Osteocyte (in vitro differentiated cells): Measurements from ENCODE around the gene TFF1. TPM values are rescaled to one million over a fixed set of nuclear protein-coding genes. Genes with fewer than 3 reads are reported as not detected.

ENCODE experiments used
- DNase-seq: peaks from one replicate; pipeline ENCODE4 v3.0.0; 2021; ENCODE audit warnings: mixed read lengths; ENCODE audit not compliant: unreplicated experiment; ENCODE audit errors: extremely low spot score
- H3K27ac Mint-ChIP-seq: one replicate; pipeline ENCODE4 v1.8.0; 2021; ENCODE audit warnings: mild to moderate bottlenecking, mixed read lengths; ENCODE audit not compliant: unreplicated experiment
- H3K27me3 Mint-ChIP-seq: one replicate; pipeline ENCODE4 v1.8.0; 2021; ENCODE audit warnings: mixed read lengths; ENCODE audit not compliant: unreplicated experiment
- H3K36me3 Mint-ChIP-seq: one replicate; pipeline ENCODE4 v1.8.0; 2021; ENCODE audit warnings: mixed read lengths; ENCODE audit not compliant: unreplicated experiment
- H3K4me1 Mint-ChIP-seq: one replicate; pipeline ENCODE4 v1.8.0; 2021; ENCODE audit warnings: mixed read lengths; ENCODE audit not compliant: unreplicated experiment
- H3K4me3 Mint-ChIP-seq: one replicate; pipeline ENCODE4 v1.8.0; 2021; ENCODE audit warnings: mild to moderate bottlenecking, moderate library complexity, mixed read lengths; ENCODE audit not compliant: unreplicated experiment
- H3K9me3 Mint-ChIP-seq: one replicate; pipeline ENCODE4 v1.8.0; 2021; ENCODE audit warnings: mixed read lengths; ENCODE audit not compliant: unreplicated experiment
- CTCF ChIP-seq: fragments of 200-600 bp; sonication (generic); IDR thresholded peaks from 2 replicates; pipeline ENCODE4 v1.5.0; 2021; ENCODE audit warnings: antibody characterized with exemption, mild to moderate bottlenecking, moderate library complexity
- total RNA-seq: library from RNA; stranded (reverse); gene quantifications from 2 replicates; pipeline ENCODE4 v1.2.1, GENCODE V29; 2021

The TFF1 gene
- total RNA-seq, 1 donor from 2014 or later = not detected

GRCh38 chr21:42374457-42374856, 8.1 kb upstream of the TFF1 start:
- no peaks in the 10 kb centered on the region for H3K9me3 Mint-ChIP-seq
- H3K4me3 Mint-ChIP-seq = no peak overlapping the region
- no peak overlapping the region for H3K27ac Mint-ChIP-seq
- H3K27me3 Mint-ChIP-seq = peaks cover 18% of the 10 kb centered on the region
- no peaks in the 10 kb centered on the region for H3K36me3 Mint-ChIP-seq
- H3K4me1 Mint-ChIP-seq = no peaks in the 10 kb centered on the region
- TF ChIP-seq CTCF = no peak
- no peak for DNase-seq

- Mint-ChIP-seq H3K4me3 (no peak overlapping the region), H3K27me3 (peaks cover 22% of the 10 kb centered on the region), H3K36me3 (no peaks in the 10 kb centered on the region), H3K9me3 (no peaks in the 10 kb centered on the region), H3K4me1 (no peaks in the 10 kb centered on the region), H3K27ac (no peak overlapping the region)
- DNase-seq = no peak
- TF ChIP-seq CTCF = no peak
These were observed 7.6 kb upstream of the TFF1 start for GRCh38 chr21:42373908-42374455.

DNA sequence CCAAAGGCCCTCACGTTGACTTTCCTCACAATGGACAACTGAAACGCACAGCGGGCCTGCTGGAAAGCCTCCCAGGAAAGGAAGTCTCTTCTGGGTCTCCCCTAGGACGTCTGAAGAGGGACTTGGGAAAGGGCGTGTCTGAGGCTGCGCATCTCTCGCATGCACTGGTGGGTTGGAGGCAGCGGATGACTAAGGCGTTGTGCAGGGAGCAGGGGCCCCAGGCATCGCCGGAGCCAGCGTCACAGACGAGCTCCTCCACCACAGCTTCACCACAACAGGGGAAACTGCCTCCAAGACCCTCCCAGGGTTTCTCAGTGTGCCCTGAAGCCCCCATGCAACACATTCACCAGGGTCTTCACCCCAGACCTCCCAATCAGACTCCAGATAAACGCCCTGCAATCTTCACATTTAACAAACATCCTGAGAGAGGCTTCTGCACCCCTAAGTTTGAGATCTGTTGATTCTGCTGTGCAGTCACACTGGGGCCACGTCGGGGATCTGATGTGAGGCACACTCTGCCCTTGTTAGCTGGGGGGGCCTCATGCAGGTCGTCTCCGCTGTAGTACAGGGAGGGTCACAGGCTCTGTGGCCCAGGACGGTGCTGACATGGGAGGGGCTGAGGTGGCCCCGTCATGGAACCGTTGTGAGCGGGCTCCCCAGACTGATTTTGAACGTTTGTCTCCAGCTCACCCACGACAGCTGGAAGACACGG, 7.0 kb upstream of the TFF1 start:
- Mint-ChIP-seq H3K9me3 (no peaks in the 10 kb centered on the region), H3K27ac (no peak overlapping the region), H3K36me3 (no peaks in the 10 kb centered on the region), H3K27me3 (peaks cover 20% of the 10 kb centered on the region), H3K4me3 (no peak overlapping the region), H3K4me1 (no peaks in the 10 kb centered on the region)
- DNase-seq = no peak
- no peak for TF ChIP-seq CTCF

- Mint-ChIP-seq H3K4me3 (no peak overlapping the region), H3K36me3 (no peaks in the 10 kb centered on the region), H3K27ac (no peak overlapping the region), H3K27me3 (peaks cover 17% of the 10 kb centered on the region), H3K4me1 (no peaks in the 10 kb centered on the region), H3K9me3 (no peaks in the 10 kb centered on the region)
- no peak for DNase-seq
- no peak for TF ChIP-seq CTCF
These were observed 4.7 kb upstream of the TFF1 start for GRCh38 chr21:42370894-42371654.

GRCh38 chr21:42369821-42370220, 3.5 kb upstream of the TFF1 start:
- no peak for TF ChIP-seq CTCF

More at GRCh38 chr21:42369821-42370220, 3.5 kb upstream of the TFF1 start:
- Mint-ChIP-seq H3K27ac (no peak overlapping the region), H3K36me3 (no peaks in the 10 kb centered on the region), H3K27me3 (peaks cover 17% of the 10 kb centered on the region), H3K9me3 (no peaks in the 10 kb centered on the region), H3K4me3 (no peak overlapping the region), H3K4me1 (no peaks in the 10 kb centered on the region)
- DNase-seq = no peak
